HepG2 (cell line): ENCODE results near the gene CHMP5. TPM values are rescaled to one million over a fixed set of nuclear protein-coding genes. Genes with fewer than 3 reads are reported as not detected.

Experiments
- ARID2 ChIP-seq: sonication (generic); formaldehyde crosslinking; IDR thresholded peaks from 2 replicates; pipeline ENCODE4 v1.8.1; 2022; ENCODE audit warnings: mild to moderate bottlenecking, missing genetic modification reagents, borderline replicate concordance
- ARID3A ChIP-seq: IDR thresholded peaks from 2 replicates; pipeline ENCODE4 v1.6.1; 2012; ENCODE audit warnings: low read depth, low read length, improper control_type of control experiment
- ARID4A ChIP-seq: sonication (generic); formaldehyde crosslinking; IDR thresholded peaks from 2 replicates; pipeline ENCODE4 v1.5.0; 2020; ENCODE audit warnings: mild to moderate bottlenecking, missing genetic modification reagents, borderline replicate concordance
- FOSL2 ChIP-seq: sonication (generic); formaldehyde crosslinking; IDR thresholded peaks from 2 replicates; pipeline ENCODE4 v1.4.0; 2020; ENCODE audit warnings: missing genetic modification reagents
- HES4 ChIP-seq: sonication (generic); formaldehyde crosslinking; IDR thresholded peaks from 2 replicates; pipeline ENCODE4 v1.9.0; 2021; ENCODE audit warnings: mild to moderate bottlenecking, missing genetic modification reagents, borderline replicate concordance
- KLF15 ChIP-seq: sonication (generic); formaldehyde crosslinking; IDR thresholded peaks from 2 replicates; pipeline ENCODE4 v1.8.1; 2023; ENCODE audit warnings: borderline replicate concordance, mild to moderate bottlenecking, inconsistent platforms, missing genetic modification reagents, mixed read lengths
- MBNL3 ChIP-seq: fragments of 250-450 bp; sonication (Bioruptor Pico); conservative IDR thresholded peaks from 2 replicates; pipeline ENCODE4 v1.8.0; 2022; ENCODE audit warnings: mild to moderate bottlenecking, inconsistent platforms
- ONECUT2 ChIP-seq: sonication (generic); formaldehyde crosslinking; IDR thresholded peaks from 2 replicates; pipeline ENCODE4 v1.4.0; 2020; ENCODE audit warnings: missing genetic modification reagents
- RBM22 ChIP-seq: fragments of 200-400 bp; formaldehyde crosslinking; optimal IDR thresholded peaks from 2 replicates; pipeline ENCODE3; 2017; ENCODE audit warnings: mild to moderate bottlenecking, low read length, moderate library complexity
- RFXAP ChIP-seq: sonication (generic); formaldehyde crosslinking; IDR thresholded peaks from 2 replicates; pipeline ENCODE4 v1.4.0; 2020; ENCODE audit warnings: missing genetic modification reagents, borderline replicate concordance
- SMC3 ChIP-seq: IDR thresholded peaks from 2 replicates; pipeline ENCODE4 v1.6.1; 2011; ENCODE audit warnings: low read length, improper control_type of control experiment
- ZKSCAN5 ChIP-seq: sonication (generic); formaldehyde crosslinking; IDR thresholded peaks from 2 replicates; pipeline ENCODE4 v1.5.1; 2020; ENCODE audit warnings: mild to moderate bottlenecking, missing genetic modification reagents
- ZKSCAN8 ChIP-seq: IDR thresholded peaks from 2 replicates; pipeline ENCODE4 v1.6.1; 2016; ENCODE audit warnings: borderline replicate concordance, missing genetic modification reagents, missing compliant biosample characterization
- ZNF205 ChIP-seq: IDR thresholded peaks from 2 replicates; pipeline ENCODE4 v1.6.1; 2018; ENCODE audit warnings: missing biosample characterization, missing genetic modification reagents
- ZNF256 ChIP-seq: sonication (generic); formaldehyde crosslinking; conservative IDR thresholded peaks from 2 replicates; pipeline ENCODE4 v1.4.0; 2020; ENCODE audit warnings: missing genetic modification reagents
- ZNF281 ChIP-seq: sonication (generic); formaldehyde crosslinking; IDR thresholded peaks from 2 replicates; pipeline ENCODE4 v1.4.0; 2020; ENCODE audit warnings: missing genetic modification reagents, borderline replicate concordance
- ZNF510 ChIP-seq: sonication (generic); formaldehyde crosslinking; IDR thresholded peaks from 2 replicates; pipeline ENCODE4 v1.4.0; 2020; ENCODE audit warnings: low read depth, mild to moderate bottlenecking, missing genetic modification reagents
- ZNF605 ChIP-seq: sonication (generic); formaldehyde crosslinking; IDR thresholded peaks from 2 replicates; pipeline ENCODE4 v1.8.0; 2022; ENCODE audit warnings: mild to moderate bottlenecking, missing genetic modification reagents
- ZNF746 ChIP-seq: sonication (generic); formaldehyde crosslinking; IDR thresholded peaks from 2 replicates; pipeline ENCODE4 v1.8.0; 2022; ENCODE audit warnings: mild to moderate bottlenecking, missing genetic modification reagents
- ZNF850 ChIP-seq: sonication (generic); formaldehyde crosslinking; conservative IDR thresholded peaks from 2 replicates; pipeline ENCODE4 v1.9.0; 2021; ENCODE audit warnings: mild to moderate bottlenecking, missing genetic modification reagents
- ZNF878 ChIP-seq: sonication (generic); formaldehyde crosslinking; IDR thresholded peaks from 2 replicates; pipeline ENCODE4 v1.8.1; 2023; ENCODE audit warnings: mild to moderate bottlenecking, missing genetic modification reagents, moderate library complexity
- ZSCAN9 ChIP-seq: IDR thresholded peaks from 2 replicates; pipeline ENCODE4 v1.6.1; 2016; ENCODE audit warnings: borderline replicate concordance
- polyA plus RNA-seq, 8 experiments: library from polyadenylated mRNA; depleted of rRNA in 3 of 8; stranded (reverse) in 7 of 8; unstranded in 1 of 8; fragments of >200 nt; fragmentation: Illumina TruSeq in 4 of 8; extraction: Trizol in 4 of 8; gene quantifications; 2 replicates each; pipeline versions ENCODE4 v1.2.1 to v1.2.3, GENCODE V29; 2011 to 2016; ENCODE audit warnings: low read depth in 4 of 8, missing spikeins in 1 of 8, mixed read lengths in 1 of 8; ENCODE audit not compliant: insufficient read depth in 1 of 8
- total RNA-seq, 5 experiments: library from RNA; depleted of rRNA; stranded (reverse); fragments of >200 nt; fragmentation: Illumina TruSeq; extraction: Trizol; gene quantifications; 2 replicates each; pipeline ENCODE4 v1.2.3, GENCODE V29; 2016; ENCODE audit warnings: low read depth in 1 of 5

CHMP5 gene
- total and polyA plus RNA-seq, 2 of the 13 experiments (the other 11 are each of a cell fraction or from before 2014, with no cell fraction given): 46.0 to 57.3 TPM

GRCh38 chr9:33264003-33264472 lies 811 bp upstream of the CHMP5 start (continued):
- TF ChIP-seq ARID4A (CRISPR knock-in tag) (no peak), ZKSCAN5 (CRISPR knock-in tag) (no peak), ZNF746 (CRISPR knock-in tag) (no peak), ONECUT2 (CRISPR knock-in tag) (no peak), MBNL3 (CRISPR knock-in tag) (no peak), ZNF205 (CRISPR knock-in tag) (no peak), ZKSCAN8 (no peak), ZNF605 (CRISPR knock-in tag) (no peak), KLF15 (CRISPR knock-in tag) (no peak), ZNF878 (no peak), ZNF510 (CRISPR knock-in tag) (no peak), ZNF281 (no peak), FOSL2 (CRISPR knock-in tag) (no peak), ZNF850 (CRISPR knock-in tag) (no peak), ARID2 (0 out of 2 replicates have a peak, but pooled peaks have one; percentile 23), ZSCAN9 (CRISPR knock-in tag) (0 out of 2 replicates have a peak, but pooled peaks have one; percentile 21), ZNF256 (CRISPR knock-in tag) (no peak; the same call in 1 of the 2 replicates), SMC3 (no peak), HES4 (CRISPR knock-in tag) (no peak), RBM22 (no peak), ARID3A (no peak), RFXAP (no peak)
